Natural killer cell (primary cell): ENCODE results near the gene C17orf67. TPM values are rescaled to one million over a fixed set of nuclear protein-coding genes. Genes with fewer than 3 reads are reported as not detected.

ENCODE experiments used
- ATAC-seq, 3 donors: fragments of 150-1000 bp in 2 of 3; fragments of 200-7000 bp in 1 of 3; cut with Tn5 transposase; 1 replicate in 1 of 3; 2 replicates in 2 of 3; pipeline ENCODE4 v1.10.0; 2021; ENCODE audit warnings: mild to moderate bottlenecking in 2 of 3, moderate library complexity in 2 of 3
- DNase-seq, 2 donors: peaks; one replicate each; pipeline versions ENCODE4 v3.0.0 to v3.0.0-alpha.2; 2013 to 2021; ENCODE audit warnings: mixed read lengths in 1 of 2
- H3K27ac ChIP-seq: one replicate; pipeline ENCODE4 v1.5.1; 2013; ENCODE audit warnings: mild to moderate bottlenecking, low read length
- H3K27me3 ChIP-seq: one replicate; pipeline ENCODE4 v1.6.1; 2013; ENCODE audit warnings: low read length; ENCODE audit not compliant: control insufficient read depth, insufficient read depth
- H3K36me3 ChIP-seq: one replicate; pipeline ENCODE4 v1.6.1; 2013; ENCODE audit warnings: low read length; ENCODE audit not compliant: control insufficient read depth, insufficient read depth
- H3K4me1 ChIP-seq: one replicate; pipeline ENCODE4 v1.6.1; 2013; ENCODE audit warnings: low read length; ENCODE audit not compliant: control insufficient read depth, insufficient read depth
- H3K4me3 ChIP-seq: one replicate; pipeline ENCODE4 v1.5.1; 2013; ENCODE audit warnings: low read length
- H3K9me3 ChIP-seq: one replicate; pipeline ENCODE4 v1.6.1; 2013; ENCODE audit warnings: low read length; ENCODE audit not compliant: control insufficient read depth, insufficient read depth
- H3K27ac Mint-ChIP-seq, 2 donors: one replicate each; pipeline ENCODE4 v1.8.0; 2022; ENCODE audit warnings: mild to moderate bottlenecking in 2 of 2, mixed read lengths in 2 of 2, moderate library complexity in 1 of 2
- H3K27me3 Mint-ChIP-seq, 2 donors: one replicate each; pipeline ENCODE4 v1.8.0; 2022; ENCODE audit warnings: low read depth in 2 of 2, mixed read lengths in 2 of 2
- H3K36me3 Mint-ChIP-seq: one replicate; pipeline ENCODE4 v1.8.0; 2022; ENCODE audit warnings: mixed read lengths
- H3K4me1 Mint-ChIP-seq, 2 donors: one replicate each; pipeline ENCODE4 v1.8.0; 2022; ENCODE audit warnings: mixed read lengths in 2 of 2
- H3K4me3 Mint-ChIP-seq: one replicate; pipeline ENCODE4 v1.8.0; 2022; ENCODE audit warnings: mild to moderate bottlenecking, moderate library complexity, mixed read lengths
- H3K9me3 Mint-ChIP-seq, 2 donors: one replicate each; pipeline ENCODE4 v1.8.0; 2022; ENCODE audit warnings: mixed read lengths in 2 of 2
- CTCF ChIP-seq: fragments of 200-600 bp; IDR thresholded peaks from one replicate; pipeline ENCODE4 v1.8.0; 2022; ENCODE audit warnings: antibody characterized with exemption
- WGBS: methylation state at CpG from one replicate; pipeline ENCODE4 v1.1.7; 2013; ENCODE audit warnings: missing lambda C conversion rate; ENCODE audit not compliant: insufficient coverage; 5-methylcytosine and 5-hydroxymethylcytosine counted together
- intact Hi-C: fragments of 100-400 bp; cut with micrococcal nuclease; formaldehyde crosslinking; loops from one replicate; pipeline ENCODE4 v1.14.2; 2022
- total RNA-seq, 4 donors: library from RNA; stranded (reverse); fragments of 120-200 nt in 1 of 4; gene quantifications; one replicate each; pipeline versions ENCODE4 v1.2.3 to v1.2.4, GENCODE V29; 2013 to 2022

The C17orf67 gene
- total RNA-seq, 3 donors from 2014 or later (not counting 1 experiment from before 2014, with no cell fraction given) = 3.4 to 4.8 (median 3.5) TPM

- Mint-ChIP-seq H3K4me1 (peaks cover 4 to 5% of the 10 kb centered on the region in 2 donors), H3K4me3 (no peak overlapping the region), H3K9me3 (no peaks in the 10 kb centered on the region), H3K27ac (no peak overlapping the region), H3K27me3 (no peaks in the 10 kb centered on the region), H3K36me3 (no peaks in the 10 kb centered on the region)
- Histone ChIP-seq H3K9me3 (no peaks in the 10 kb centered on the region), H3K27me3 (no peaks in the 10 kb centered on the region), H3K4me3 (no peak overlapping the region), H3K36me3 (peaks cover 11% of the 10 kb centered on the region), H3K27ac (no peak overlapping the region), H3K4me1 (no peaks in the 10 kb centered on the region)
- 100% methylated on average over 2 of the region's 2 CpGs for WGBS
- ATAC-seq (no peak), DNase-seq (no peak)
- no peak for TF ChIP-seq CTCF
- intact Hi-C loops = no loop called here
These were observed 8.9 kb upstream of the C17orf67 start for GRCh38 chr17:56842577-56842976.

DNA sequence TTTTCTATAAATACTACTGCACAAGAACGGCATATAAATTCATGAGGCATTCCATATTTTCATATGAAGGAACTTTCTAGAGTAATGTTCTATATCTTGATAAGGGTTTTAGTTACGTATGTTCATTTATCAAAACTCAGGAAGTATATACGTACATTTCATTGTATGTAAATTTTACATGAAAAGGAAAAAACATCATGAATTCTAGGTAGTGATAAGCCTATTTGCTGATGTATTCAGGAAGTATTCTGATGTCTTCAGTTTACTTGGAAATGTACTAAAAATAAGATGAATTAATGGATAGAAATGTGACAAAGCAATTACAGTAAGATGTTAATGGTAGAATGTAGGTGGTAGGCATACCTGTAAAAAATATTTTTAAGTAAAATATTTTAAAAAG lies 5.0 kb upstream of the C17orf67 start:
- no peak for TF ChIP-seq CTCF
- ATAC-seq = no peak
- Mint-ChIP-seq H3K4me1 (peaks cover 24 to 26% of the 10 kb centered on the region in 2 donors), H3K9me3 (no peaks in the 10 kb centered on the region), H3K27ac (no peak overlapping the region), H3K36me3 (no peaks in the 10 kb centered on the region), H3K27me3 (no peaks in the 10 kb centered on the region), H3K4me3 (no peak overlapping the region)
- Histone ChIP-seq H3K4me1 (peaks cover 8% of the 10 kb centered on the region), H3K36me3 (peaks cover 7% of the 10 kb centered on the region), H3K9me3 (no peaks in the 10 kb centered on the region), H3K4me3 (no peak overlapping the region), H3K27ac (no peak overlapping the region), H3K27me3 (no peaks in the 10 kb centered on the region)
- WGBS = 100% methylated on average over 1 of the region's 3 CpGs
- intact Hi-C loops = no loop called here
- no peak for DNase-seq

DNA sequence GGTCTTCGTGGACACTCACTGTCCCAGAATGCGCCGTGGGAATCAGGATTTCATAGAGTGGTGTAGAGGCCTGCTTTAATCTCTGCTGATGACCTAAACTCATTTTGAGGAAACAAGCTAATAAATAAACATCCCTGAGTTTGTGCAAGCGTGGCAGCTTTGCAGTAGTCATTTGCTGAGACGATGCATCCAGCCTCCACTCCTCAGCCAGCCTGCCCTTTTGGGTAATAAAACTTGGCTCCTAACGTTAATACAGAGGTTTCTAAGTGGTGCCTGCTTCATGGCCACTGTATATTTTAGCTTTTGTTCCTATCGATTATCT lies 1.5 kb upstream of the C17orf67 start:
- Mint-ChIP-seq H3K4me3 (peak overlapping the region; percentile 97), H3K4me1 (peaks cover 41 to 52% of the 10 kb centered on the region in 2 donors), H3K27ac (peak overlapping the region; percentile 86 to 87), H3K27me3 (no peaks in the 10 kb centered on the region), H3K9me3 (no peaks in the 10 kb centered on the region), H3K36me3 (no peaks in the 10 kb centered on the region)
- Histone ChIP-seq H3K4me3 (peak overlapping the region; percentile 84), H3K36me3 (peaks cover 2% of the 10 kb centered on the region), H3K9me3 (no peaks in the 10 kb centered on the region), H3K27me3 (no peaks in the 10 kb centered on the region), H3K4me1 (peaks cover 20% of the 10 kb centered on the region), H3K27ac (no peak overlapping the region)
- ATAC-seq = no peak
- 74% methylated on average over 6 of the region's 7 CpGs for WGBS
- no peak for TF ChIP-seq CTCF
- no peak for DNase-seq
- intact Hi-C loops = no loop called here
